BJ (cell line): ENCODE measurements around the gene CTNNBL1. TPM values are rescaled to one million over a fixed set of nuclear protein-coding genes. Genes with fewer than 3 reads are reported as not detected.

Source experiments
- CTCF ChIA-PET: fragments of 350-600 bp; formaldehyde crosslinking; extraction: SDS; loops from one replicate; lab custom pipeline; 2021; ENCODE audit warnings: antibody characterized with exemption, inconsistent platforms; lab: Yijun Ruan, JAX
- POLR2A ChIA-PET: fragments of 300-600 bp; sonication (Branson Sonifier 250); formaldehyde crosslinking; extraction: SDS; loops from one replicate; lab custom pipeline; 2021; ENCODE audit warnings: antibody characterized with exemption; lab: Charles Lee
- DNase-seq: peaks from one replicate; pipeline ENCODE4 v3.0.0-alpha.2; 2011; ENCODE audit warnings: low read depth
- H3K27me3 ChIP-seq: 2 replicates; pipeline ENCODE4 v1.6.0; 2011; ENCODE audit warnings: low read length; ENCODE audit not compliant: control insufficient read depth, insufficient read depth
- H3K36me3 ChIP-seq: 2 replicates; pipeline ENCODE4 v1.5.1; 2011; ENCODE audit warnings: low read length; ENCODE audit not compliant: control insufficient read depth, insufficient read depth
- H3K4me3 ChIP-seq: 2 replicates; pipeline ENCODE4 v1.5.1; 2011; ENCODE audit warnings: low read depth, mild to moderate bottlenecking, control low read depth, low read length
- polyA plus RNA-seq: library from polyadenylated mRNA; depleted of rRNA; stranded (reverse); fragments of >200 nt; gene quantifications from 2 replicates; pipeline ENCODE4 v1.2.3, GENCODE V29; 2011
- TF ChIP-seq, protein P1 (sequence below): IDR thresholded peaks from 2 replicates; pipeline ENCODE4 v1.5.1; 2011; ENCODE audit warnings: low read depth, mild to moderate bottlenecking, control low read depth, inconsistent platforms, low read length, moderate library complexity; ENCODE audit not compliant: insufficient read depth

The CTNNBL1 gene
- polyA plus RNA-seq, 1 experiment = 38.4 TPM

DNA sequence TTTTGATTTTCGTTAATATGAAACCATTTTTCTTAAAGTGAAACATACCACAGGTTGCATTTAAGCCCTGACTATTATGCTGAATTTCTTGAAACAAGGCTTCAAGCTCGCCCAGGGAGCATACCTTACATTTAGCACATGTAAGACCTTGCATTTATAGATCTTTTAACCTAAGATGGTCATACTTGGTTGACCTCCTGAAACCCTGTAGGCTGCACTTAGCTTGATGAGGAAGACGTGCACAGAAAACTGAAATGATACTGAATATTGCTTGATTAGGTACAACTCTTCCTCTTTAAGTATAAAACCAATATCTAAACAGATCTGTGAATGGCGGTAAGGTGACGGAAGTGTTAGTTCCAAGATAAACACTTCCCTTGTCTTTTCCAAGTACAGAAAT, 82.2 kb downstream of the CTNNBL1 start:
- no peaks in the 10 kb centered on the region for H3K36me3 ChIP-seq
- H3K27me3 ChIP-seq = no peaks in the 10 kb centered on the region
- TF ChIP-seq, protein P1, sequence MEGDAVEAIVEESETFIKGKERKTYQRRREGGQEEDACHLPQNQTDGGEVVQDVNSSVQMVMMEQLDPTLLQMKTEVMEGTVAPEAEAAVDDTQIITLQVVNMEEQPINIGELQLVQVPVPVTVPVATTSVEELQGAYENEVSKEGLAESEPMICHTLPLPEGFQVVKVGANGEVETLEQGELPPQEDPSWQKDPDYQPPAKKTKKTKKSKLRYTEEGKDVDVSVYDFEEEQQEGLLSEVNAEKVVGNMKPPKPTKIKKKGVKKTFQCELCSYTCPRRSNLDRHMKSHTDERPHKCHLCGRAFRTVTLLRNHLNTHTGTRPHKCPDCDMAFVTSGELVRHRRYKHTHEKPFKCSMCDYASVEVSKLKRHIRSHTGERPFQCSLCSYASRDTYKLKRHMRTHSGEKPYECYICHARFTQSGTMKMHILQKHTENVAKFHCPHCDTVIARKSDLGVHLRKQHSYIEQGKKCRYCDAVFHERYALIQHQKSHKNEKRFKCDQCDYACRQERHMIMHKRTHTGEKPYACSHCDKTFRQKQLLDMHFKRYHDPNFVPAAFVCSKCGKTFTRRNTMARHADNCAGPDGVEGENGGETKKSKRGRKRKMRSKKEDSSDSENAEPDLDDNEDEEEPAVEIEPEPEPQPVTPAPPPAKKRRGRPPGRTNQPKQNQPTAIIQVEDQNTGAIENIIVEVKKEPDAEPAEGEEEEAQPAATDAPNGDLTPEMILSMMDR = no peak
- no peak for DNase-seq
- no peak overlapping the region for H3K4me3 ChIP-seq
- POLR2A ChIA-PET = interaction anchor here (0.6 kb wide), 1 partner anchor 217 kb away, joined by 8 read pairs; no protein-coding TSS in a partner anchor
- CTCF ChIA-PET = no interaction called here

DNA sequence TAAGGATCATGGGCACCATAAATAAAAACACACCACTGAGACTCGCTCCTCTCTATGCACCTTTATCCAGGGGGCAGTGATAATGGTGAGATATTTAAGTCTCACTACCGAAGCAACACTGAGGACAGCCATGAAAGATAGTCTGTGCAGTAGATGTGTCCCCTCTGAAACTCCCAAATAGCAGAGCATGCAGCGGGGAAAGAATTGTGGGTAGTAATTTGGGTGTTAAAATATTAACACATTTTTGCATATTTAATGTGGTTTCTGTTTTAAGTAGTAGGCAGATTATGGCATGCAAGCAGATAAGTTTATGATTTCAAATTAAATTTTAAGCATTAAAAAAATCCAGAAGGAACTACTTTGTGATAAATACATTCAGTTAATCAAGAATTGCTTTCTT, 82.7 kb downstream of the CTNNBL1 start:
- no peaks in the 10 kb centered on the region for H3K27me3 ChIP-seq
- POLR2A ChIA-PET = interaction anchor here (0.6 kb wide), 1 partner anchor 216 kb away, joined by 8 read pairs; no protein-coding TSS in a partner anchor
- H3K4me3 ChIP-seq = no peak overlapping the region
- H3K36me3 ChIP-seq = no peaks in the 10 kb centered on the region
- no peak for DNase-seq
- CTCF ChIA-PET = no interaction called here
- TF ChIP-seq, protein P1 = no peak

DNA sequence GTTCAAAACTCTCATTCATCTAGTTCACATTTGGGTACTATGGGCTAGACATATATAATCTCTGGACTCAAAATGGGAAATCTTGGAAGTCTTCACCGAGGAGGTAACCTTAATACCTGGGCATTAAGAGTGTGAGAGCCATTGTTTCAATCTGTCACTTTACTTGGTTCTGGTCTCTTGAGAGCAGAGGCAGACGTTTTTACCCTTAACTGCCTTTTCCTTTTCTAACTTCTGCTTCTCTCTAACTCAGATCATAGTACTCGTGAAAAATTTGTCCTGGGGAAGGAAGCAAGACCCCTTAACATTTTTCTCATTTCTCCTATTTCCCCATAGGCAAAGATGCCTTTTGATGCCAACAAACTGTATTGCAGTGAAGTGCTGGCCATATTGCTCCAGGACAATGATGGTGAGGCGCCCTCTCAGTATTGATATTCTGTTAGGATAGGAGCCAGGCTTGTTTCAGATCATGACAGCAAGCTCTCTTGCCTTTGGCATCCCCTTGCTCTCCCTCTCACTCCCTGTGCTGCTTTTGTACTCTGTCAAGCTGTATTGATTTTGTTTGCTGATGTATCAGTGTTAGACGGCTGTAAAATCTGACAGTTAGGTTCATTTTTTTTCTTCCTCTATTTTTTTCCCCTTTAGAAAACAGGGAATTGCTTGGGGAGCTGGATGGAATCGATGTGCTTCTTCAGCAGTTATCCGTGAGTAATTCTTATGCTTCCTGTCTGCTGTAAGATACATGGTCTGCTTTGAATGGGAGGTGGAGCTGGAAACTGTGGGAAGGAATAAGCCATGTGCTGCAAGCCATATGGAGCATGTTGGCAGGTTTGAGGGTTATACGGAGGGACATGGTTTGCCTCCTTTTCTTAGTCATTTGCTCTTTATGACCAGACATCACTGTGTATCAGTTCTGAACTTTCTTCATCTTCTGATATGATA, 83.5 kb downstream of the CTNNBL1 start:
- Histone ChIP-seq H3K27me3 (no peaks in the 10 kb centered on the region), H3K4me3 (no peak overlapping the region), H3K36me3 (no peaks in the 10 kb centered on the region)
- TF ChIP-seq, protein P1 = no peak
- ChIA-PET CTCF (interaction anchor here (1.4 to 1.5 kb wide), 2 partner anchors 11 to 19 kb away, joined by 3 to 4 read pairs; no protein-coding TSS in a partner anchor), POLR2A (no interaction called here)
- DNase-seq = no peak

DNA sequence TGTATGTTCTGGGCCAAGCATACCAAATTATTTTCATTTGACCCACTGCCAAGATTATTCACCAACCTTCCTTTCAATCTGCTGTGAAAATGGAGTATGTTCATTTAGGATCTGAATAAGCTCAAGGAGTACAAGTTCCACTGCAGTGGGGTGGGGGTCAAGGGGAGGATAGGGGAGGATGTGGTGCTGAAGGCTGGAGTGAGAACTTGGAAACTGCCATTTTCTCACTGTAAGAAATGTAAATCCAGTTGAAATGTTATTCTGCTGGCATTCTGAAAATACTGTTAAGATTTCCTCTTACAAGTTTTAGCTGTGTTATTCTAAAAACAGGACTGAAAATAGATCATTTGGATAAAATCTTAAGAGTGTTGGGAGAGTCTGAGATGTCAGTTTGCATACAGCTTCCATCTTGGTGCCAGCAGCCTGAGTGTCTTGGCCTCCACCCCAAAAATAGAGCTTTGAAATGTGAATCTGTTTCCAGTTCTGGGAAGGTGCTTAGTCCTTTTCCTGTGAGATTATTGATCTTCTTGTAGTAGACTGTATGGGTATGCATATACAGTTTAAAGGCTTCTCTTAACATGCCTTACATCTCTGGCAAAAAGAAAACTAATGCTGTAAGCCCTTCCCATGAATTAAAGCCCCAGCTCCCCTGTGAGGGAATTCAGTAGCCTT, 84.3 kb downstream of the CTNNBL1 start:
- POLR2A ChIA-PET = no interaction called here
- H3K27me3 ChIP-seq = no peaks in the 10 kb centered on the region
- no peaks in the 10 kb centered on the region for H3K36me3 ChIP-seq
- DNase-seq = no peak
- TF ChIP-seq, protein P1 = no peak
- H3K4me3 ChIP-seq = no peak overlapping the region
- CTCF ChIA-PET = interaction anchor here (1.2 to 1.5 kb wide), 3 partner anchors 12 to 630 kb away, joined by 3 to 4 read pairs (median 3); no protein-coding TSS in a partner anchor

DNA sequence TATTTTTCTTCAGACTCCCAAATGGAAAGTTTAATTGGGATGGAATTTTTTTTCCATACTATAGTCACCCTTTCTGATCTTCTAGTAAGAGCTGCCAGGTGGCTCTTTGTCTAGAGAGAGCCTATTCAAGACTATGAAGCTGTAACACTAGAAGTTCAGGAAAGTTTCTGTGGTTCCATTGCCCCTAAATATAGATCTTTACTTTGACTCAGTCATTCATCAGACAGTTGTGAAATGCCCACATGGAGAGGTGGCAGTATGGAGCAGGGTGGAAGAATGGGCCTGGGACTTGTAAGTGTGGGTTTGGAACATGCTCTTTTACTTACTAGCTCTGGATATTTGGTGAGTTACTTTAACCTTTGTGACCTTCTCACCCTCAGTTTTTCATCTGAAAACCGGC, 87.8 kb downstream of the CTNNBL1 start:
- TF ChIP-seq, protein P1 = no peak
- DNase-seq = no peak
- H3K4me3 ChIP-seq = no peak overlapping the region
- CTCF ChIA-PET = interaction anchor here (0.7 to 1.4 kb wide), 4 partner anchors 12 to 34 kb away, joined by 3 read pairs; no protein-coding TSS in a partner anchor
- POLR2A ChIA-PET = no interaction called here
- no peaks in the 10 kb centered on the region for H3K27me3 ChIP-seq
- H3K36me3 ChIP-seq = peaks cover 2% of the 10 kb centered on the region; the same call in 1 of the 2 replicates
